ENCODE results near the gene COX7A2.
A peak's percentile ranks its signal among the peaks of the same experiment; 100 is the strongest.

DNA sequence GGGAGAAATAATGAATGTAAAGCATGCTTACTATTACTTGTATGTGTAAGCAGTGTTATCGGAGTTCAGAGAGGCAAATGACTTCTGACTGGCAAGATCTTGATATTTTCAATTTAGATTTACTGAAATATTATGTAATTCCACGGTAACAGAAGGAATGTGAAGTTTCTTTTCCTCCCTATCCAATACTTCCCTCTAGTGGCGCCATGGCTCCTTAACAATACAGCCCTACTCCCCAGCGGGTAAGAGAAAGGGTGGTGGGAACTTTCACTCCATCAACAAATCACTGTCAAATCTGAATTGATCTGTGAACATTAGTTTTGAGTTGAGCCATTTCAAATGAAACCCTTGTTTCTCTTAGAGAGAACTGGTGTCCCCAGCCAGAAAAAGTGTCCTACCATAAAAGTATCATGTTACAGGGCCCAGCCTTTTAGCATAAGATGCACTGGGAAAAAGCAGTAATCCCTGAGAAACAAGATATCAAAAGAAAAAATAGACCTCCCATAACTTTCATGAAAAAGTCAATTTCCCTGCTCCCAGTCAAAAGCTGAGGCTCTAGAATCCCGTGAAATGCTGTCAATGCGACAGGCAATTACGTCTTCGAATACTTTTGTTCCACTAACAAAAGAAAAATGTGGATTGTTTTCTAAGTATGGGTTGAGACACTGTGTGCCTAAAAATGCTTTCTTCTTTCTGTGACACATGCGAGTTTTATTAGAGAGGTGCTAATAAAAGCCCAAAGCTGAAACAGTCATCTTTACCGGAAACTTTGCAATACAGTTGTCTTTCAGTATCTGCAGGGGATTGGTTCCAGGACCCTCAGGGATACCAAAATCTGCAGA, 12.9 kb downstream of the COX7A2 start:
- no peak for TF ChIP-seq POLR2A (IDR thresholded peaks at IDR 0.05; ENCODE audit: low read depth, low read length)
- no peak for TF ChIP-seq RFX5 (IDR thresholded peaks at IDR 0.05; ENCODE audit: low read depth, low read length)
- TF ChIP-seq, protein P1, sequence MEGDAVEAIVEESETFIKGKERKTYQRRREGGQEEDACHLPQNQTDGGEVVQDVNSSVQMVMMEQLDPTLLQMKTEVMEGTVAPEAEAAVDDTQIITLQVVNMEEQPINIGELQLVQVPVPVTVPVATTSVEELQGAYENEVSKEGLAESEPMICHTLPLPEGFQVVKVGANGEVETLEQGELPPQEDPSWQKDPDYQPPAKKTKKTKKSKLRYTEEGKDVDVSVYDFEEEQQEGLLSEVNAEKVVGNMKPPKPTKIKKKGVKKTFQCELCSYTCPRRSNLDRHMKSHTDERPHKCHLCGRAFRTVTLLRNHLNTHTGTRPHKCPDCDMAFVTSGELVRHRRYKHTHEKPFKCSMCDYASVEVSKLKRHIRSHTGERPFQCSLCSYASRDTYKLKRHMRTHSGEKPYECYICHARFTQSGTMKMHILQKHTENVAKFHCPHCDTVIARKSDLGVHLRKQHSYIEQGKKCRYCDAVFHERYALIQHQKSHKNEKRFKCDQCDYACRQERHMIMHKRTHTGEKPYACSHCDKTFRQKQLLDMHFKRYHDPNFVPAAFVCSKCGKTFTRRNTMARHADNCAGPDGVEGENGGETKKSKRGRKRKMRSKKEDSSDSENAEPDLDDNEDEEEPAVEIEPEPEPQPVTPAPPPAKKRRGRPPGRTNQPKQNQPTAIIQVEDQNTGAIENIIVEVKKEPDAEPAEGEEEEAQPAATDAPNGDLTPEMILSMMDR (conservative IDR thresholded peaks at IDR 0.05; ENCODE audit: low read depth, low read length): peak; percentile 80
- no peak for TF ChIP-seq RCOR1 (IDR thresholded peaks at IDR 0.05; ENCODE audit: insufficient replicate concordance, low read length)
- peak; percentile 61 for TF ChIP-seq SMC3 (IDR thresholded peaks at IDR 0.05; ENCODE audit: low read depth, low read length)
- TF ChIP-seq MAFK (IDR thresholded peaks at IDR 0.05; ENCODE audit: low read depth, low read length): no peak
- TF ChIP-seq CEBPB (IDR thresholded peaks at IDR 0.05; ENCODE audit: low read depth, low read length): 0 out of 2 replicates have a peak, but pooled peaks have one; percentile 8
